Adrenal gland (tissue), 12 donors: ENCODE data around the gene SLX4. TPM values are rescaled to one million over a fixed set of nuclear protein-coding genes. Genes with fewer than 3 reads are reported as not detected.

ENCODE experiments used
- DNase-seq, 7 donors: peaks; one replicate each; pipeline ENCODE4 v3.0.0-alpha.2; 2019 to 2020
- H3K27ac ChIP-seq, 5 donors: fragments of 200-600 bp; sonication (generic) in 4 of 5; 1 replicate in 3 of 5; 2 replicates in 2 of 5; pipeline versions ENCODE4 v1.5.1 to v1.8.0; 2016 to 2020; ENCODE audit warnings: mild to moderate bottlenecking in 1 of 5
- H3K27me3 ChIP-seq: fragments of 200-600 bp; 2 replicates; pipeline ENCODE4 v1.8.0; 2021
- H3K36me3 ChIP-seq, 2 donors: fragments of 200-600 bp; replicated peaks in 1 of 2; 1 replicate in 1 of 2; 2 replicates in 1 of 2; pipeline versions ENCODE4 v1.5.1 to v1.8.0; 2018 to 2022
- H3K4me1 ChIP-seq, 2 donors: fragments of 200-600 bp; replicated peaks in 1 of 2; 1 replicate in 1 of 2; 2 replicates in 1 of 2; pipeline versions ENCODE4 v1.5.1 to v1.8.0; 2018 to 2021
- H3K4me3 ChIP-seq, 4 donors: fragments of 200-600 bp; sonication (generic) in 3 of 4; one replicate each; pipeline ENCODE4 v1.5.1; 2016 to 2018
- H3K9me3 ChIP-seq, 3 donors: fragments of 200-600 bp; sonication (generic) in 1 of 3; replicated peaks in 1 of 3; 1 replicate in 2 of 3; 2 replicates in 1 of 3; pipeline versions ENCODE4 v1.5.1 to v1.8.0; 2016 to 2021
- CTCF ChIP-seq, 6 experiments: fragments of 450-650 bp in 4 of 6; fragments of 200-600 bp in 2 of 6; sonication (generic) in 1 of 6; IDR thresholded peaks; 1 replicate in 5 of 6; 2 replicates in 1 of 6; pipeline versions ENCODE4 v1.5.1 to v1.8.0; 2016 to 2021; ENCODE audit warnings: antibody characterized with exemption in 6 of 6, mild to moderate bottlenecking in 2 of 6, moderate library complexity in 1 of 6
- POLR2A ChIP-seq, 2 donors: fragments of 450-650 bp; IDR thresholded peaks; one replicate each; pipeline ENCODE4 v1.6.1; 2017; ENCODE audit warnings: antibody characterized with exemption in 2 of 2, mild to moderate bottlenecking in 2 of 2, moderate library complexity in 1 of 2
- WGBS, 4 donors: extraction: QIAGEN DNeasy Blood & Tissue Kit in 2 of 4; methylation state at CpG; one replicate each; pipeline versions ENCODE4 v1.1.5 to v1.1.7; 2013 to 2017; 5-methylcytosine and 5-hydroxymethylcytosine counted together
- intact Hi-C, 2 donors: fragments of 100-400 bp; cut with DNase I; formaldehyde crosslinking; loops; one replicate each; pipeline versions ENCODE4 v1.14.1 to v1.15.0; 2022 to 2023
- polyA plus RNA-seq, 3 donors: library from polyadenylated mRNA; stranded (reverse); fragments of 200-250 nt in 2 of 3; fragments of 350-450 nt in 1 of 3; fragmentation: Illumina TruSeq in 1 of 3; extraction: RNeasy Lipid Tissue Mini Kit (QIAGEN cat#74804) in 1 of 3; gene quantifications; one replicate each; pipeline ENCODE4 v1.2.3, GENCODE V29; 2013 to 2014
- total RNA-seq, 9 donors: library from RNA; depleted of rRNA in 4 of 9; stranded (reverse); fragments of >200 nt in 4 of 9; fragments of 120-200 nt in 1 of 9; fragmentation: NEBNext Ultra II Directional in 1 of 9; extraction: Animal tissue kit (Norgen Biotek cat#: 25700) in 1 of 9; gene quantifications; one replicate each; pipeline versions ENCODE4 v1.1.0 to v1.2.4, GENCODE V29; 2013 to 2023
- donor health status: healthy with polysubstance abuse.
- donor health status: Bipolar disorder and iron deficiency.
- donor health status: DM: yes; HTN: yes; CAD: no.
- donor health status: DM: no; HTN: no; CAD: no.
- donor health status: DM: no; HTN: no; CAD: no.
- donor health status: DM: yes; HTN: yes; CAD: no.

SLX4 gene
- total and polyA plus RNA-seq, 12 donors, result 1.7 to 8.2 (median 4.2) TPM

GRCh38 chr16:3581392-3581791, 30.0 kb downstream of the SLX4 start:
- Histone ChIP-seq H3K27me3 (no peaks in the 10 kb centered on the region), H3K27ac (no peak overlapping the region), H3K9me3 (no peaks in the 10 kb centered on the region), H3K4me1 (no peaks in the 10 kb centered on the region), H3K4me3 (no peak overlapping the region), H3K36me3 (no peaks in the 10 kb centered on the region)
- 97 to 100% (median 99%) methylated on average over 4 to 10 of the region's 10 CpGs for WGBS, 4 donors
- no peak for TF ChIP-seq POLR2A (IDR thresholded peaks at IDR 0.05)
- DNase-seq, result no peak
- intact Hi-C loops, result no loop called here

- no peaks in the 10 kb centered on the region for H3K4me1 ChIP-seq
- H3K27ac ChIP-seq, result no peak overlapping the region
- DNase-seq, result no peak
- TF ChIP-seq CTCF (IDR thresholded peaks at IDR 0.05), result no peak
- no peak for TF ChIP-seq POLR2A (IDR thresholded peaks at IDR 0.05)
- WGBS, 4 donors, result 72 to 94% (median 81%) methylated on average over 5 to 8 of the region's 8 CpGs
- no peaks in the 10 kb centered on the region for H3K9me3 ChIP-seq
- intact Hi-C loops, result no loop called here
- no peaks in the 10 kb centered on the region for H3K27me3 ChIP-seq
- no peaks in the 10 kb centered on the region for H3K36me3 ChIP-seq
- H3K4me3 ChIP-seq, result no peak overlapping the region
Observed at GRCh38 chr16:3580686-3581085, 30.7 kb downstream of the SLX4 start.

GRCh38 chr16:3580251-3580651, 31.2 kb downstream of the SLX4 start:
- Histone ChIP-seq H3K27ac (no peak overlapping the region), H3K36me3 (no peaks in the 10 kb centered on the region), H3K4me1 (no peaks in the 10 kb centered on the region), H3K27me3 (peaks cover under 1% of the 10 kb centered on the region), H3K4me3 (no peak overlapping the region), H3K9me3 (no peaks in the 10 kb centered on the region)
- TF ChIP-seq CTCF (IDR thresholded peaks at IDR 0.05) (no peak), POLR2A (IDR thresholded peaks at IDR 0.05) (no peak)
- 64 to 68% (median 65%) methylated on average over 10 to 11 of the region's 11 CpGs for WGBS, 4 donors
- intact Hi-C loops, result no loop called here
- no peak for DNase-seq

- intact Hi-C loops, result no loop called here
- Histone ChIP-seq H3K4me3 (no peak overlapping the region), H3K9me3 (no peaks in the 10 kb centered on the region), H3K4me1 (no peaks in the 10 kb centered on the region), H3K27ac (no peak overlapping the region), H3K36me3 (no peaks in the 10 kb centered on the region), H3K27me3 (peaks cover 3% of the 10 kb centered on the region)
- WGBS, 4 donors, result 82 to 98% (median 89%) methylated on average over 6 to 7 of the region's 7 CpGs
- TF ChIP-seq CTCF (IDR thresholded peaks at IDR 0.05), result no peak
- no peak for TF ChIP-seq POLR2A (IDR thresholded peaks at IDR 0.05)
- DNase-seq, result no peak
Observed at GRCh38 chr16:3579776-3580175, 31.6 kb downstream of the SLX4 start.
